Measurements from ENCODE around the gene HOXA10.

- TF ChIP-seq POLR2A (IDR thresholded peaks at IDR 0.05) (no peak), CTCF (IDR thresholded peaks at IDR 0.05) (no peak)
Observed at GRCh38 chr7:27128034-27128433, 46.1 kb downstream of the HOXA10 start.
